ENCODE measurements around the gene TTC22. TPM values are rescaled to one million over a fixed set of nuclear protein-coding genes. Genes with fewer than 3 reads are reported as not detected.

Gene TTC22
- total and polyA plus RNA-seq, 2 of the 4 experiments (the other 2 are of a cell fraction), result not detected

- Histone ChIP-seq H3K9me3 (ENCODE audit: control insufficient read depth, insufficient read depth, low read length) (peaks cover 3% of the 10 kb centered on the region), H3K27me3 (ENCODE audit: control insufficient read depth, insufficient read depth, low read length) (peaks cover 65% of the 10 kb centered on the region), H2AFZ (replicated peaks; ENCODE audit: low read length, poor library complexity) (no peak overlapping the region), H3K14ac (replicated peaks; ENCODE audit: low read depth, low read length) (no peak overlapping the region), H3K27ac (ENCODE audit: insufficient read depth, low read length) (no peak overlapping the region), H4K8ac (ENCODE audit: low read depth in 2 of 2, low read length in 2 of 2) (no peak overlapping the region), H2AK9ac (replicated peaks; ENCODE audit: low read depth, low read length, poor library complexity) (no peak overlapping the region), H3K18ac (ENCODE audit: low read depth, low read length) (no peak overlapping the region), H3K9ac (ENCODE audit: low read depth, low read length) (no peak overlapping the region), H2BK15ac (ENCODE audit: low read depth, low read length) (no peak overlapping the region), H2AK5ac (ENCODE audit: low read depth, low read length) (no peak overlapping the region), H3K4me1 (ENCODE audit: control insufficient read depth, insufficient read depth, low read length) (no peaks in the 10 kb centered on the region), H3K23ac (ENCODE audit: low read depth, low read length) (no peak overlapping the region), H3K4me2 (ENCODE audit: low read depth, low read length) (no peak overlapping the region), H2BK5ac (ENCODE audit: low read depth, low read length, poor library complexity, severe bottlenecking) (no peak overlapping the region), H3K79me1 (ENCODE audit: low read depth in 1 of 2, low read length in 2 of 2) (no peaks in the 10 kb centered on the region), H3K56ac (ENCODE audit: extremely low read depth, insufficient read depth, low read length) (no peak overlapping the region), H2BK120ac (ENCODE audit: low read depth, low read length) (no peak overlapping the region), H3K9me1 (ENCODE audit: insufficient read depth, low read length) (no peaks in the 10 kb centered on the region), H3K4me3 (ENCODE audit: insufficient read depth, low read depth, low read length) (no peak overlapping the region), H4K20me1 (ENCODE audit: insufficient read depth, low read length) (no peaks in the 10 kb centered on the region), H3K36me3 (ENCODE audit: control insufficient read depth, insufficient read depth, low read length) (no peaks in the 10 kb centered on the region), H4K5ac (ENCODE audit: low read depth, low read length) (no peak overlapping the region), H2BK20ac (ENCODE audit: low read depth, low read length) (no peak overlapping the region), H4K91ac (ENCODE audit: insufficient read depth, low read depth, low read length) (no peak overlapping the region), H3K4ac (ENCODE audit: low read depth, low read length) (no peak overlapping the region)
- ATAC-seq (ENCODE audit: low read depth), result no peak
- WGBS, 2 experiments (ENCODE audit: extremely low coverage in 2 of 2, insufficient read length in 1 of 2), result no CpG with 5 or more reads among the region's 5 CpGs
- TF ChIP-seq RFX5 (IDR thresholded peaks at IDR 0.05; ENCODE audit: low read depth, low read length) (no peak), CEBPB (IDR thresholded peaks at IDR 0.05; ENCODE audit: low read depth, low read length) (no peak), RCOR1 (IDR thresholded peaks at IDR 0.05; ENCODE audit: insufficient replicate concordance, low read length) (no peak), CHD1 (IDR thresholded peaks at IDR 0.05; ENCODE audit: low read depth, low read length) (no peak), BHLHE40 (IDR thresholded peaks at IDR 0.05; ENCODE audit: low read depth, low read length) (no peak), MAFK (IDR thresholded peaks at IDR 0.05; ENCODE audit: low read depth, low read length) (no peak)
- intact Hi-C loops (cut with micrococcal nuclease) (no loop called here), dilution Hi-C loops (cut with HindIII; ENCODE audit: low sequenced_read_pairs, unreplicated experiment) (no loop called here), in situ Hi-C loops (cut with MboI; ENCODE audit: low sequenced_read_pairs) (loop anchor here (25.0 kb wide), 1 partner anchor 926 kb away; no protein-coding TSS in a partner anchor)
- CTCF ChIA-PET, result no interaction called here
- no TSS peak for BruUV-seq (replicated peaks)
- POLR2A ChIA-PET (ENCODE audit: unreplicated experiment), result no interaction called here
- no peak for DNase-seq
Measured at GRCh38 chr1:54788459-54788858, 12.7 kb downstream of the TTC22 start.

Measured in IMR-90 (cell line).